Right kidney (tissue), 9 donors: ENCODE data around the gene C12orf75.
"Not testable (repeated sequence)": the region's sequence is repeated elsewhere in the genome, so short reads cannot be mapped to it uniquely, and the experiment has no call there.

Source experiments
- DNase-seq: peaks from one replicate; pipeline ENCODE4 v3.0.0-alpha.2; 2016
- long read RNA-seq, 8 donors: transcript quantifications; one replicate each; lab custom pipeline, GENCODE V29; 2026

The C12orf75 gene
- long read RNA-seq, donor 1, transcript C12orf75-201 (6 exons, 1,366 nt), result major isoform, 54 of 79 reads
- long read RNA-seq, donor 1, partial matches to known transcripts, result 10 of 79 reads
- long read RNA-seq, donor 1, other reads (novel, unspliced or antisense), result 8 of 79 reads
- long read RNA-seq, donor 2, transcript C12orf75-206 (6 exons, 291 nt), result minor isoform, 6 of 51 reads
- long read RNA-seq, donor 2, transcript C12orf75-201 (6 exons, 1,366 nt), result major isoform, 39 of 51 reads
- long read RNA-seq, donor 2, partial matches to known transcripts, result 5 of 51 reads
- long read RNA-seq, donor 2, other reads (novel, unspliced or antisense), result 0 of 51 reads
- long read RNA-seq, donor 3, transcript C12orf75-201 (6 exons, 1,366 nt), result major isoform, 21 of 30 reads
- long read RNA-seq, donor 3, partial matches to known transcripts, result 9 of 30 reads
- long read RNA-seq, donor 3, other reads (novel, unspliced or antisense), result 0 of 30 reads
- long read RNA-seq, donor 4, transcript C12orf75-201 (6 exons, 1,366 nt), result major isoform, 30 of 67 reads
- long read RNA-seq, donor 4, partial matches to known transcripts, result 25 of 67 reads
- long read RNA-seq, donor 4, other reads (novel, unspliced or antisense), result 9 of 67 reads
- long read RNA-seq, donor 5, transcript C12orf75-201 (6 exons, 1,366 nt), result major isoform, 47 of 52 reads
- long read RNA-seq, donor 5, transcript C12orf75-206 (6 exons, 291 nt), result minor isoform, 5 of 52 reads
- long read RNA-seq, donor 5, partial matches to known transcripts, result 0 of 52 reads
- long read RNA-seq, donor 5, other reads (novel, unspliced or antisense), result 0 of 52 reads
- long read RNA-seq, donor 6, transcript C12orf75-201 (6 exons, 1,366 nt), result major isoform, 41 of 44 reads
- long read RNA-seq, donor 6, partial matches to known transcripts, result 0 of 44 reads
- long read RNA-seq, donor 6, other reads (novel, unspliced or antisense), result 0 of 44 reads
- long read RNA-seq, donor 7, transcript C12orf75-201 (6 exons, 1,366 nt), result major isoform, 45 of 65 reads
- long read RNA-seq, donor 7, partial matches to known transcripts, result 16 of 65 reads
- long read RNA-seq, donor 7, other reads (novel, unspliced or antisense), result 0 of 65 reads
- long read RNA-seq, donor 8, transcript C12orf75-201 (6 exons, 1,366 nt), result major isoform, 41 of 43 reads
- long read RNA-seq, donor 8, partial matches to known transcripts, result 0 of 43 reads
- long read RNA-seq, donor 8, other reads (novel, unspliced or antisense), result 0 of 43 reads

- peak; percentile 73 for DNase-seq
These were observed at the start of gene C12orf75 for GRCh38 chr12:105330283-105330930. TSS of gene C12orf75 (plus strand) at chr12:105330691. CDS start at chr12:105330892, 201 bp downstream.

- DNase-seq, result no peak
These were observed 49.4 kb upstream of the C12orf75 start for GRCh38 chr12:105280966-105281693.

GRCh38 chr12:105281694-105282049 is 48.8 kb upstream of the C12orf75 start:
- no peak for DNase-seq

- DNase-seq, result no peak
These were observed 45.1 kb upstream of the C12orf75 start for GRCh38 chr12:105285378-105285777.

DNA sequence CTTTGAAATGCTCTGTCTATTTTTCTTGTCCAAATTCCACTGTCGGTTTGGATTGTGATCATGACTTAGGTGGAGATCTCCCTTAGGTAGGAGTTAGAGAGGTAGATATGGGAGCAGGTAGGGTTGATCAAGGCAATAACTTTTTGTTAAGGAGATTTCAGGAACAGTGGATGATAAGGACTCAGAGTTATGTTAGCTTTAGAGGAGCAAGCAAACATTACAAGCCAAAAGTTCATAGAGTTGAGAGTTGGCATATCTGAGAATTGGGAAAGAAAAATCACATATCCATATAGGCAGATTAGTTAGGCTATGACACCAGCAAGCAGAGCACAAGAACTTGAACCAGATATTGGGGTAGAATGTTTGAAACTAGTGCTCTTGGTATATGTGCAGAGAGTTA is 43.1 kb upstream of the C12orf75 start:
- DNase-seq, result no peak

DNA sequence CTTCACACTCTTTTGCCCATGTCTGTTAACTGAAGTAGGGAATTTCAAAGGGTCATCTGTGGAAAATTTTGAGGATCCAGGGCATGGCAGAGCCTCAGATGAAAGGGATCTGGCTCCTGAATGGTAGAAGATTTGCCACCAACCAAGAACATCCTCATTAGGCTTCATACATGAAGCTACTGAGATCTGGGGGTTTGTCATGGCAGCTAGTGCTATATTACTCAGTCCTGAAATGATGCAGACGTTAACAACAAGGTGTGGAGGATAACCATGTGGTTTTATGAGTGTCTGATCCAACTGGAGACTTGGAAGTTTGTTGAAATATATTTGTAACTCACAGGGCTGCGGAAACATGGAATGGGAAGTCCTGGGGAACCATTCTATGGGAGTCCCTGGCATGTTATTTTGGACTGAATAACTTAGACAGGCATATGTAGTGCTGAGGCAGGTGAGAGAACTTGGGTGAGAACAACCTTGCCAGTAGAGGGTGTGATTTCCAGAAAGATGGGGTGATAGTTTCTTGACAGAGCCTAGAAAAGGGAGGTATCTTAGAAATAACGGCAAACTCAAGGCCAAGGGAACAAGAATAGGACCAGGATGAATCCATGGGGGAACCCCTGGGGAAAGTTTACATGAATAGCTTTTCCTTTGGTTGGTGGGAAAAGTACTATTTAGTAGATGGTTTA is 42.0 kb upstream of the C12orf75 start:
- no peak for DNase-seq

DNA sequence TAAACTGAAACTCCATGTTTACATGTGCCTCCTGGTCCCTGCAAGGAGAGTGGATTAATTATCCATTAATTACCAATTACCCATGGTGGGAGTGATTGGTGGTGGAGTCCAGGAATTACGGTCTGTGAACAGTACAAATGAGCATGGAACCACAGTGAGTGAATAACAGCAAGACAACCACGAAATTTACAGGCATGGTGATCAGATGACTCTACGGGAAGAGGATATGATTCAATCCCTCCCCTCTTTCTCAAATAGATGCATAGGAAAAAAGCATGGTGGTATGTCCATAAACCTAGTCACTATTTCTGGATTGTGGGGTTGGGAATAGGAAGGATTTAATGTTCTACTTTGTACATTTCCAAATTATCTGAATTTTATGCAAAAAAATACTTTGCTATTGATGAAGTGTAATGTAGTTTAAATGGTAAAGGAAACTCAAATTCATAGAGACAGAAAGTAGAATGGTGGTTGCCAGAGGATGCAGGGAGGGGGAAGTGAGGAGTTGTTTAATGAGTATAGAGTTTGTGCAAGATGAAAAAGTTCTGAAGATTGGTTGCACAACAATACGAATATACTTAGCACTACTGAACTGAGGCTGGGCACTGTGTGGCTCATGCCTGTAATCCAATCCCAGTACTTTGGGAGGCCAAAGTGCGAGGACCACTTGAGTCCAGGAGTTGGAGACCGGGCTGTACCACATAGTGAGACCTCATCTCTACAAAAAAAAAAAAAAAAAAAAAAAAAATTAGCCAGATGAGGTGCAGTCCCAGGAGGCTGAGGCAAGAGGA is 41.2 kb upstream of the C12orf75 start:
- no peak for DNase-seq

- no peak for DNase-seq
These were observed 39.0 kb upstream of the C12orf75 start for GRCh38 chr12:105291531-105291930.

DNA sequence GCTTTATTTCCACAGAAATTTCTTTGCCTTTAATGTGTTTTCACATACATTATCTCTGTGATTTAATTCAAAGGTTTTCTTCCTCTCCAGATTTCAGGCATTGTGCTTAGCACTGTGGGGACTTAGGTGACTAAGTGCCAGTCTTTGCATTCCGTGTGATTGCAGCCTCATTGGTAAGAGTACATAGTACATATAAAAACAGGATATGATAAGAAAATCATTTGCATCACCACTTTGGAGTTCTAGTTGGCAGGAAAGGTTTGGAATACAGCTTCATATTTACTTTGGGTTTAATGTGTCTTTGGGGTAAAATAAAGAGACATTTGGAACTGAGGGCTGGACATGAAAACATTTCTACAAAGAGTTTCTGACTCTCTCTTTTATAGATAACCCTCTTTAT is 37.8 kb upstream of the C12orf75 start:
- no peak for DNase-seq

- no peak for DNase-seq
These were observed 37.3 kb upstream of the C12orf75 start for GRCh38 chr12:105293187-105293586.

GRCh38 chr12:105294161-105294560 is 36.3 kb upstream of the C12orf75 start:
- DNase-seq, result no peak

- DNase-seq, result no peak
These were observed 35.5 kb upstream of the C12orf75 start for GRCh38 chr12:105294886-105295479.

- no peak for DNase-seq
These were observed 34.1 kb upstream of the C12orf75 start for GRCh38 chr12:105296116-105297089.

GRCh38 chr12:105300883-105301282 is 29.6 kb upstream of the C12orf75 start:
- DNase-seq, result no peak

- DNase-seq, result no peak
These were observed 28.8 kb upstream of the C12orf75 start for GRCh38 chr12:105301696-105302095.

DNA sequence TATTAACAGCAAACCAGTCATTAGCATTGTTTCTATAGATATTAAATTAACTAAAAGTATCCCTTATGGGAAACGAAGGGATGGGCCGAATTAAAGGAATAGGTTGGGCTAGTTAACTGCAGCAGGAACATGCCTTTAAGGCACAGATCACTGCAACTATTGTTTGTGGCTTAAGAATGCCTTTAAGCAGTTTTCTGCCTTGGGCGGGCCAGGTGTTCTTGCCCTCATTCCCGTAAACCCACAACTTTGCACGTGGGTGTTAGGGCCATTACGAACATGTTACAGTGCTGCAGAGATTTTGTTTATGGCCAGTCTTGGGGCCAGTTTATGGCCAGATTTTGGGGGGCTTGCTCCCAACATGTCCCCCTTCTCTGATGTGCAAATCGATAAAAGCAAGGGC is 27.5 kb upstream of the C12orf75 start:
- not testable (repeated sequence) for DNase-seq

DNA sequence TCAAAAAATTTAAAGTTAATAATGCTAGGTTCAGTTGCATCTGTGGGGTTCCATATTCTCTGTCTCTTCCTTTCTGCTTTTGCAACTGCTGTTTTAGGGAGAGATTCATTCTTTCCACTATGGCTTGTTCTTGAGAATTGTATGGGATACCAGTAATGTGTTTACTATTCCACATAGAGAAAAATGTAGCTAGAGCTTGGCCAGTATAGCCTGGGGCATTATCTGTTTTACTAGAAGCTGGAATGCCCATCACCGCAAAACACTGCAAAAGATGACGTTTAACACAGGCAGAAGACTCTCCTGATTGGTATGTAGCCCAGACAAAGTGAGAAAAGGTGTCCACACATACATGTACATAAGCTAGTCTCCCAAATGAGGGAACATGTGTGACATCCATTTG is 25.9 kb upstream of the C12orf75 start:
- not testable (repeated sequence) for DNase-seq
